Measurements from ENCODE around the gene ACR. TPM values are rescaled to one million over a fixed set of nuclear protein-coding genes. Genes with fewer than 3 reads are reported as not detected.

The ACR gene
- total RNA-seq, 1 donor from 2014 or later, result not detected

- POLR2A ChIA-PET, result no interaction called here
- TF ChIP-seq CTCF (IDR thresholded peaks at IDR 0.05), result no peak
Measured at GRCh38 chr22:50714150-50714549, 23.9 kb upstream of the ACR start.

GRCh38 chr22:50714631-50715179 lies 23.3 kb upstream of the ACR start:
- Mint-ChIP-seq H3K4me3 (no peak overlapping the region), H3K36me3 (ENCODE audit: low read depth) (no peaks in the 10 kb centered on the region), H3K9me3 (no peaks in the 10 kb centered on the region), H3K27ac (no peak overlapping the region), H3K27me3 (no peaks in the 10 kb centered on the region), H3K4me1 (no peaks in the 10 kb centered on the region)
- CTCF ChIA-PET, result no interaction called here
- DNase-seq, result no peak
- POLR2A ChIA-PET, result no interaction called here
- intact Hi-C loops (cut with micrococcal nuclease), result no loop called here
- ATAC-seq (ENCODE audit: low read depth), result no peak
- TF ChIP-seq CTCF (IDR thresholded peaks at IDR 0.05), result no peak

More at GRCh38 chr22:50714150-50714549, 23.9 kb upstream of the ACR start:
- H3K27me3 Mint-ChIP-seq, result no peaks in the 10 kb centered on the region
- no peak overlapping the region for H3K27ac Mint-ChIP-seq
- CTCF ChIA-PET, result no interaction called here
- DNase-seq, result no peak
- no peaks in the 10 kb centered on the region for H3K36me3 Mint-ChIP-seq (ENCODE audit: low read depth)
- intact Hi-C loops (cut with micrococcal nuclease), result no loop called here
- H3K9me3 Mint-ChIP-seq, result no peaks in the 10 kb centered on the region
- H3K4me1 Mint-ChIP-seq, result no peaks in the 10 kb centered on the region
- ATAC-seq (ENCODE audit: low read depth), result no peak
- no peak overlapping the region for H3K4me3 Mint-ChIP-seq

GRCh38 chr22:50715250-50715649 lies 22.8 kb upstream of the ACR start:
- POLR2A ChIA-PET, result no interaction called here
- ATAC-seq (ENCODE audit: low read depth) (no peak), DNase-seq (no peak)
- H3K9me3 Mint-ChIP-seq, result no peaks in the 10 kb centered on the region
- CTCF ChIA-PET, result no interaction called here
- H3K4me1 Mint-ChIP-seq, result no peaks in the 10 kb centered on the region
- no peak overlapping the region for H3K27ac Mint-ChIP-seq
- no peaks in the 10 kb centered on the region for H3K27me3 Mint-ChIP-seq
- no peak overlapping the region for H3K4me3 Mint-ChIP-seq
- H3K36me3 Mint-ChIP-seq (ENCODE audit: low read depth), result no peaks in the 10 kb centered on the region
- no peak for TF ChIP-seq CTCF (IDR thresholded peaks at IDR 0.05)
- intact Hi-C loops (cut with micrococcal nuclease), result no loop called here

GRCh38 chr22:50715776-50716175 lies 22.2 kb upstream of the ACR start:
- Mint-ChIP-seq H3K4me1 (no peaks in the 10 kb centered on the region), H3K36me3 (ENCODE audit: low read depth) (no peaks in the 10 kb centered on the region), H3K27me3 (no peaks in the 10 kb centered on the region), H3K9me3 (no peaks in the 10 kb centered on the region), H3K27ac (no peak overlapping the region), H3K4me3 (no peak overlapping the region)
- ChIA-PET POLR2A (no interaction called here), CTCF (no interaction called here)
- intact Hi-C loops (cut with micrococcal nuclease), result no loop called here
- DNase-seq (no peak), ATAC-seq (ENCODE audit: low read depth) (no peak)
- TF ChIP-seq CTCF (IDR thresholded peaks at IDR 0.05), result no peak

- ATAC-seq (ENCODE audit: low read depth), result no peak
- H3K36me3 Mint-ChIP-seq (ENCODE audit: low read depth), result no peaks in the 10 kb centered on the region
- ChIA-PET POLR2A (no interaction called here), CTCF (no interaction called here)
- intact Hi-C loops (cut with micrococcal nuclease), result no loop called here
- DNase-seq, result no peak
- no peak for TF ChIP-seq CTCF (IDR thresholded peaks at IDR 0.05)
- no peak overlapping the region for H3K27ac Mint-ChIP-seq
- H3K9me3 Mint-ChIP-seq, result no peaks in the 10 kb centered on the region
- no peaks in the 10 kb centered on the region for H3K27me3 Mint-ChIP-seq
- no peaks in the 10 kb centered on the region for H3K4me1 Mint-ChIP-seq
- no peak overlapping the region for H3K4me3 Mint-ChIP-seq
Measured at GRCh38 chr22:50716290-50717024, 21.5 kb upstream of the ACR start.
